Natural killer cell (primary cell): Measurements from ENCODE around the gene P2RX6. TPM values are rescaled to one million over a fixed set of nuclear protein-coding genes. Genes with fewer than 3 reads are reported as not detected.

Experiments
- ATAC-seq, 3 donors: fragments of 150-1000 bp in 2 of 3; fragments of 200-7000 bp in 1 of 3; cut with Tn5 transposase; 1 replicate in 1 of 3; 2 replicates in 2 of 3; pipeline ENCODE4 v1.10.0; 2021; ENCODE audit warnings: mild to moderate bottlenecking in 2 of 3, moderate library complexity in 2 of 3
- DNase-seq, 2 donors: peaks; one replicate each; pipeline versions ENCODE4 v3.0.0 to v3.0.0-alpha.2; 2013 to 2021; ENCODE audit warnings: mixed read lengths in 1 of 2
- H3K27ac ChIP-seq: one replicate; pipeline ENCODE4 v1.5.1; 2013; ENCODE audit warnings: mild to moderate bottlenecking, low read length
- H3K27me3 ChIP-seq: one replicate; pipeline ENCODE4 v1.6.1; 2013; ENCODE audit warnings: low read length; ENCODE audit not compliant: control insufficient read depth, insufficient read depth
- H3K36me3 ChIP-seq: one replicate; pipeline ENCODE4 v1.6.1; 2013; ENCODE audit warnings: low read length; ENCODE audit not compliant: control insufficient read depth, insufficient read depth
- H3K4me1 ChIP-seq: one replicate; pipeline ENCODE4 v1.6.1; 2013; ENCODE audit warnings: low read length; ENCODE audit not compliant: control insufficient read depth, insufficient read depth
- H3K4me3 ChIP-seq: one replicate; pipeline ENCODE4 v1.5.1; 2013; ENCODE audit warnings: low read length
- H3K9me3 ChIP-seq: one replicate; pipeline ENCODE4 v1.6.1; 2013; ENCODE audit warnings: low read length; ENCODE audit not compliant: control insufficient read depth, insufficient read depth
- H3K27ac Mint-ChIP-seq, 2 donors: one replicate each; pipeline ENCODE4 v1.8.0; 2022; ENCODE audit warnings: mild to moderate bottlenecking in 2 of 2, mixed read lengths in 2 of 2, moderate library complexity in 1 of 2
- H3K27me3 Mint-ChIP-seq, 2 donors: one replicate each; pipeline ENCODE4 v1.8.0; 2022; ENCODE audit warnings: low read depth in 2 of 2, mixed read lengths in 2 of 2
- H3K36me3 Mint-ChIP-seq: one replicate; pipeline ENCODE4 v1.8.0; 2022; ENCODE audit warnings: mixed read lengths
- H3K4me1 Mint-ChIP-seq, 2 donors: one replicate each; pipeline ENCODE4 v1.8.0; 2022; ENCODE audit warnings: mixed read lengths in 2 of 2
- H3K4me3 Mint-ChIP-seq: one replicate; pipeline ENCODE4 v1.8.0; 2022; ENCODE audit warnings: mild to moderate bottlenecking, moderate library complexity, mixed read lengths
- H3K9me3 Mint-ChIP-seq, 2 donors: one replicate each; pipeline ENCODE4 v1.8.0; 2022; ENCODE audit warnings: mixed read lengths in 2 of 2
- CTCF ChIP-seq: fragments of 200-600 bp; IDR thresholded peaks from one replicate; pipeline ENCODE4 v1.8.0; 2022; ENCODE audit warnings: antibody characterized with exemption
- WGBS: methylation state at CpG from one replicate; pipeline ENCODE4 v1.1.7; 2013; ENCODE audit warnings: missing lambda C conversion rate; ENCODE audit not compliant: insufficient coverage; 5-methylcytosine and 5-hydroxymethylcytosine counted together
- intact Hi-C: fragments of 100-400 bp; cut with micrococcal nuclease; formaldehyde crosslinking; loops from one replicate; pipeline ENCODE4 v1.14.2; 2022
- total RNA-seq, 4 donors: library from RNA; stranded (reverse); fragments of 120-200 nt in 1 of 4; gene quantifications; one replicate each; pipeline versions ENCODE4 v1.2.3 to v1.2.4, GENCODE V29; 2013 to 2022

The P2RX6 gene
- total RNA-seq, 3 donors from 2014 or later (not counting 1 experiment from before 2014, with no cell fraction given), result 0.14 to 0.93 (median 0.18) TPM

GRCh38 chr22:20972933-20973577 lies 41.9 kb upstream of the P2RX6 start:
- Mint-ChIP-seq H3K27ac (no peak overlapping the region), H3K4me1 (no peaks in the 10 kb centered on the region)

GRCh38 chr22:20973634-20974286 lies 41.2 kb upstream of the P2RX6 start:
- no peak overlapping the region for H3K27ac ChIP-seq
- DNase-seq, result no peak
- H3K36me3 ChIP-seq, result no peaks in the 10 kb centered on the region
- no peaks in the 10 kb centered on the region for H3K36me3 Mint-ChIP-seq
- no peak overlapping the region for H3K4me3 Mint-ChIP-seq
- intact Hi-C loops, result no loop called here
- H3K4me1 ChIP-seq, result peaks cover 14% of the 10 kb centered on the region
- no peak overlapping the region for H3K4me3 ChIP-seq
- no peaks in the 10 kb centered on the region for H3K27me3 Mint-ChIP-seq
- H3K4me1 Mint-ChIP-seq, result peaks cover under 1% of the 10 kb centered on the region in 2 donors
- TF ChIP-seq CTCF, result no peak
- H3K27ac Mint-ChIP-seq, result no peak overlapping the region
- no peaks in the 10 kb centered on the region for H3K27me3 ChIP-seq
- 87% methylated on average over 21 of the region's 21 CpGs for WGBS
- no peak for ATAC-seq
- H3K9me3 ChIP-seq, result peaks cover 6% of the 10 kb centered on the region
- H3K9me3 Mint-ChIP-seq, result peaks cover 0 to under 1% of the 10 kb centered on the region in 2 donors

More at GRCh38 chr22:20972933-20973577, 41.9 kb upstream of the P2RX6 start:
- Histone ChIP-seq H3K27ac (no peak overlapping the region), H3K36me3 (no peaks in the 10 kb centered on the region), H3K4me1 (peaks cover 21% of the 10 kb centered on the region), H3K9me3 (no peaks in the 10 kb centered on the region), H3K27me3 (no peaks in the 10 kb centered on the region), H3K4me3 (no peak overlapping the region)
- TF ChIP-seq CTCF, result no peak
- H3K9me3 Mint-ChIP-seq, result no peaks in the 10 kb centered on the region
- 83% methylated on average over 15 of the region's 21 CpGs for WGBS
- H3K27me3 Mint-ChIP-seq, result no peaks in the 10 kb centered on the region
- H3K4me3 Mint-ChIP-seq, result no peak overlapping the region
- no peaks in the 10 kb centered on the region for H3K36me3 Mint-ChIP-seq
- intact Hi-C loops, result no loop called here
- DNase-seq (no peak), ATAC-seq (no peak)

GRCh38 chr22:20974336-20974955 lies 40.5 kb upstream of the P2RX6 start:
- intact Hi-C loops, result no loop called here
- H3K4me3 Mint-ChIP-seq, result no peak overlapping the region
- H3K27me3 Mint-ChIP-seq, result no peaks in the 10 kb centered on the region
- WGBS, result 92% methylated on average over 16 of the region's 16 CpGs
- Histone ChIP-seq H3K27me3 (no peaks in the 10 kb centered on the region), H3K36me3 (no peaks in the 10 kb centered on the region), H3K4me1 (peaks cover 12% of the 10 kb centered on the region), H3K9me3 (peaks cover 6% of the 10 kb centered on the region), H3K27ac (no peak overlapping the region), H3K4me3 (no peak overlapping the region)
- no peak overlapping the region for H3K27ac Mint-ChIP-seq
- ATAC-seq (no peak), DNase-seq (no peak)
- H3K4me1 Mint-ChIP-seq, result peaks cover 8% of the 10 kb centered on the region in 2 donors
- H3K36me3 Mint-ChIP-seq, result no peaks in the 10 kb centered on the region
- TF ChIP-seq CTCF, result no peak
- peaks cover 2 to 3% of the 10 kb centered on the region in 2 donors for H3K9me3 Mint-ChIP-seq
